H1 (cell line): Measurements from ENCODE around the gene TBC1D24. TPM values are rescaled to one million over a fixed set of nuclear protein-coding genes. Genes with fewer than 3 reads are reported as not detected.

Experiments used
- CTCF ChIA-PET: fragments of 300-600 bp; sonication (Branson Sonifier 250); formaldehyde crosslinking; loops from one replicate; lab custom pipeline; 2021; ENCODE audit not compliant: partially characterized antibody; lab: Charles Lee
- POLR2A ChIA-PET: fragments of 300-600 bp; sonication (Branson Sonifier 250); formaldehyde crosslinking; loops from one replicate; lab custom pipeline; 2021; ENCODE audit warnings: inconsistent platforms; ENCODE audit not compliant: partially characterized antibody; lab: Charles Lee
- DNase-seq, 2 experiments: peaks; one replicate each; pipeline versions ENCODE4 v3.0.0 to v3.0.0-alpha.2; 2010 to 2022; ENCODE audit warnings: low spot score in 2 of 2, low read depth in 1 of 2, mixed read lengths in 1 of 2
- FAIRE-seq: peaks from 2 replicates; lab custom pipeline; 2011; peaks lifted over from hg19 to GRCh38; lab: Jason Lieb, UNC
- H2AFZ ChIP-seq: 2 replicates; pipeline ENCODE4 v1.8.1; 2012; ENCODE audit warnings: low read length, inconsistent platforms
- H2AK5ac ChIP-seq: 2 replicates; pipeline ENCODE4 v1.6.1; 2013; ENCODE audit warnings: low read depth, low read length
- H2BK120ac ChIP-seq: replicated peaks from 2 replicates; pipeline ENCODE3; 2013; ENCODE audit warnings: low read depth, low read length, inconsistent platforms
- H2BK12ac ChIP-seq: 2 replicates; pipeline ENCODE4 v1.6.1; 2013; ENCODE audit warnings: low read depth, low read length
- H2BK15ac ChIP-seq: 2 replicates; pipeline ENCODE4 v1.6.1; 2013; ENCODE audit warnings: low read length
- H2BK20ac ChIP-seq: 2 replicates; pipeline ENCODE4 v1.6.1; 2013; ENCODE audit warnings: low read length
- H2BK5ac ChIP-seq: 2 replicates; pipeline ENCODE4 v1.6.1; 2013; ENCODE audit warnings: low read depth, low read length
- H3K14ac ChIP-seq: 2 replicates; pipeline ENCODE4 v1.6.1; 2013; ENCODE audit warnings: inconsistent platforms; ENCODE audit not compliant: insufficient read length
- H3K18ac ChIP-seq: 2 replicates; pipeline ENCODE4 v1.6.1; 2013; ENCODE audit warnings: low read length; ENCODE audit errors: extremely low read depth
- H3K23ac ChIP-seq: 2 replicates; pipeline ENCODE4 v1.6.1; 2013; ENCODE audit warnings: inconsistent platforms; ENCODE audit not compliant: insufficient read length
- H3K23me2 ChIP-seq: 2 replicates; pipeline ENCODE4 v1.6.1; 2013; ENCODE audit warnings: low read depth, low read length
- H3K27ac ChIP-seq: 2 replicates; pipeline ENCODE4 v1.6.1; 2011; ENCODE audit warnings: low read depth, low read length, inconsistent platforms
- H3K27me3 ChIP-seq, 4 experiments: replicated peaks in 1 of 4; 1 replicate in 1 of 4; 2 replicates in 3 of 4; pipeline versions ENCODE4 v1.6.1 to v1.8.1; 2011 to 2013; ENCODE audit warnings: low read length in 3 of 4, mild to moderate bottlenecking in 3 of 4, inconsistent platforms in 2 of 4, mixed read lengths in 2 of 4, moderate library complexity in 1 of 4; ENCODE audit not compliant: control insufficient read depth in 3 of 4, insufficient read depth in 3 of 4; ENCODE audit errors: extremely low read depth in 1 of 4
- H3K36me3 ChIP-seq, 4 experiments: 2 replicates each; pipeline versions ENCODE4 v1.6.1 to v1.8.1; 2011 to 2013; ENCODE audit warnings: mild to moderate bottlenecking in 4 of 4, low read length in 3 of 4, moderate library complexity in 2 of 4, control low read depth in 1 of 4, inconsistent platforms in 1 of 4; ENCODE audit not compliant: insufficient read depth in 4 of 4, control insufficient read depth in 2 of 4
- H3K4ac ChIP-seq: replicated peaks from 2 replicates; pipeline ENCODE3; 2013; ENCODE audit warnings: low read length, low read depth, mixed read lengths, inconsistent platforms; ENCODE audit not compliant: insufficient read length
- H3K4me1 ChIP-seq, 4 experiments: replicated peaks in 1 of 4; 1 replicate in 1 of 4; 2 replicates in 3 of 4; pipeline versions ENCODE4 v1.6.1 to v1.8.1; 2011 to 2013; ENCODE audit warnings: low read length in 3 of 4, inconsistent platforms in 2 of 4, mixed read lengths in 1 of 4; ENCODE audit not compliant: insufficient read depth in 4 of 4, control insufficient read depth in 3 of 4
- H3K4me2 ChIP-seq, 2 experiments: 2 replicates each; pipeline versions ENCODE4 v1.6.1 to v1.8.1; 2011 to 2013; ENCODE audit warnings: low read depth in 2 of 2, low read length in 2 of 2, control low read depth in 1 of 2, inconsistent platforms in 1 of 2, mild to moderate bottlenecking in 1 of 2; ENCODE audit not compliant: insufficient read depth in 1 of 2
- H3K4me3 ChIP-seq, 4 experiments: fragments of 200-600, 300-600 bp in 1 of 4; sonication (generic), shearing (Covaris generic), sonication (Bioruptor Twin) in 1 of 4; 2 replicates each; pipeline versions ENCODE4 v1.5.1 to v1.8.1; 2011 to 2016; ENCODE audit warnings: low read length in 4 of 4, low read depth in 3 of 4, control low read depth in 2 of 4, inconsistent platforms in 2 of 4, mild to moderate bottlenecking in 2 of 4, mixed read lengths in 1 of 4, moderate library complexity in 1 of 4; ENCODE audit not compliant: insufficient read depth in 2 of 4; ENCODE audit errors: extremely low read depth in 1 of 4
- H3K56ac ChIP-seq: replicated peaks from 2 replicates; pipeline ENCODE3; 2013; ENCODE audit warnings: low read depth, mild to moderate bottlenecking, mixed read lengths, low read length, inconsistent platforms; ENCODE audit not compliant: insufficient read length
- H3K79me1 ChIP-seq: 2 replicates; pipeline ENCODE4 v1.6.1; 2013; ENCODE audit warnings: low read depth, low read length, control low read depth
- H3K79me2 ChIP-seq, 2 experiments: 2 replicates each; pipeline versions ENCODE4 v1.6.1 to v1.8.1; 2012 to 2013; ENCODE audit warnings: low read length in 2 of 2, mild to moderate bottlenecking in 2 of 2, inconsistent platforms in 1 of 2; ENCODE audit not compliant: insufficient read depth in 2 of 2, control insufficient read depth in 1 of 2
- H3K9ac ChIP-seq, 4 experiments: replicated peaks in 1 of 4; 1 replicate in 1 of 4; 2 replicates in 3 of 4; pipeline versions ENCODE4 v1.6.1 to v1.8.1; 2011 to 2013; ENCODE audit warnings: low read depth in 3 of 4, low read length in 3 of 4, control low read depth in 2 of 4, mild to moderate bottlenecking in 2 of 4, moderate library complexity in 2 of 4, inconsistent platforms in 1 of 4; ENCODE audit errors: extremely low read depth in 1 of 4
- H3K9me3 ChIP-seq, 2 experiments: 2 replicates each; pipeline versions ENCODE4 v1.6.1 to v1.8.1; 2012 to 2013; ENCODE audit warnings: mild to moderate bottlenecking in 2 of 2, moderate library complexity in 2 of 2, control low read depth in 1 of 2, inconsistent platforms in 1 of 2, low read depth in 1 of 2, low read length in 1 of 2, mixed read lengths in 1 of 2; ENCODE audit not compliant: insufficient read depth in 2 of 2
- H4K20me1 ChIP-seq, 2 experiments: replicated peaks in 1 of 2; 2 replicates each; pipeline versions ENCODE3 to v1.8.1; 2011 to 2013; ENCODE audit warnings: inconsistent platforms in 2 of 2, low read length in 2 of 2, mild to moderate bottlenecking in 1 of 2; ENCODE audit not compliant: insufficient read depth in 2 of 2, control insufficient read depth in 1 of 2
- H4K5ac ChIP-seq: 2 replicates; pipeline ENCODE4 v1.6.1; 2013; ENCODE audit warnings: low read length, low read depth, mixed read lengths, inconsistent platforms; ENCODE audit not compliant: insufficient read length
- H4K8ac ChIP-seq: 2 replicates; pipeline ENCODE4 v1.8.0; 2013; ENCODE audit warnings: mild to moderate bottlenecking, moderate library complexity, low read length, inconsistent platforms; ENCODE audit not compliant: insufficient read depth; ENCODE audit errors: extremely low read depth
- H4K91ac ChIP-seq: replicated peaks from 2 replicates; pipeline ENCODE3; 2013; ENCODE audit warnings: low read length, mixed read lengths, inconsistent platforms; ENCODE audit not compliant: insufficient read length
- BRCA1 ChIP-seq: IDR thresholded peaks from 2 replicates; pipeline ENCODE4 v1.6.1; 2012; ENCODE audit warnings: low read depth, low read length, improper control_type of control experiment
- CEBPB ChIP-seq: IDR thresholded peaks from 2 replicates; pipeline ENCODE4 v1.6.1; 2012; ENCODE audit warnings: low read depth, low read length
- EP300 ChIP-seq, 2 experiments: IDR thresholded peaks; 1 replicate in 1 of 2; 2 replicates in 1 of 2; pipeline ENCODE4 v1.6.1; 2011 to 2012; ENCODE audit warnings: low read depth in 2 of 2, low read length in 2 of 2, mild to moderate bottlenecking in 2 of 2, borderline replicate concordance in 1 of 2, inconsistent platforms in 1 of 2, moderate library complexity in 1 of 2
- EZH2 ChIP-seq: fragments of 200-600 bp; sonication (generic); IDR thresholded peaks from 2 replicates; pipeline ENCODE4 v1.7.1; 2012; ENCODE audit warnings: low read depth, mild to moderate bottlenecking, moderate library complexity, low read length, inconsistent platforms; ENCODE audit not compliant: severe bottlenecking
- JUND ChIP-seq: IDR thresholded peaks from 2 replicates; pipeline ENCODE4 v1.6.1; 2011; ENCODE audit warnings: mild to moderate bottlenecking, improper control_type of control experiment, low read length
- KDM5A ChIP-seq: fragments of 200-600 bp; IDR thresholded peaks from 2 replicates; pipeline ENCODE4 v1.7.1; 2012; ENCODE audit warnings: mild to moderate bottlenecking, low read length, inconsistent platforms, mixed read lengths
- NANOG ChIP-seq: IDR thresholded peaks from 2 replicates; pipeline ENCODE4 v1.6.1; 2011; ENCODE audit warnings: low read length, low read depth, mild to moderate bottlenecking, inconsistent platforms; ENCODE audit not compliant: insufficient read depth, poor library complexity, severe bottlenecking
- NRF1 ChIP-seq: IDR thresholded peaks from 2 replicates; pipeline ENCODE4 v1.6.1; 2011; ENCODE audit warnings: mild to moderate bottlenecking, low read depth, low read length, improper control_type of control experiment
- POU5F1 ChIP-seq: IDR thresholded peaks from 2 replicates; pipeline ENCODE4 v1.6.1; 2011; ENCODE audit warnings: low read depth, mild to moderate bottlenecking, low read length, moderate library complexity
- RBBP5 ChIP-seq: IDR thresholded peaks from 2 replicates; pipeline ENCODE4 v1.7.1; 2012; ENCODE audit warnings: low read depth, mild to moderate bottlenecking, inconsistent platforms, low read length, moderate library complexity, borderline replicate concordance
- SAP30 ChIP-seq: fragments of 300-600 bp; sonication (generic); IDR thresholded peaks from 2 replicates; pipeline ENCODE4 v1.7.1; 2012; ENCODE audit warnings: low read length, moderate library complexity, mild to moderate bottlenecking, inconsistent platforms; ENCODE audit not compliant: insufficient read depth, insufficient replicate concordance
- TAF1 ChIP-seq: IDR thresholded peaks from 2 replicates; pipeline ENCODE4 v1.6.1; 2011; ENCODE audit warnings: mild to moderate bottlenecking, low read depth, low read length
- TBP ChIP-seq: IDR thresholded peaks from 2 replicates; pipeline ENCODE4 v1.6.1; 2011; ENCODE audit warnings: low read depth, low read length, improper control_type of control experiment
- ZNF274 ChIP-seq: IDR thresholded peaks from 2 replicates; pipeline ENCODE4 v1.7.0; 2012; ENCODE audit warnings: low read length, borderline replicate concordance; ENCODE audit errors: extremely low read depth
- WGBS, 2 experiments: shearing (Covaris generic) in 1 of 2; methylation state at CpG; one replicate each; pipeline versions ENCODE4 v1.1.6 to v1.1.7; 2013 to 2015; ENCODE audit warnings: low lambda C conversion rate in 2 of 2, mixed read lengths in 2 of 2, inconsistent platforms in 1 of 2, low coverage in 1 of 2, missing lambda C conversion rate in 1 of 2; ENCODE audit not compliant: insufficient replicate concordance in 2 of 2, insufficient coverage in 1 of 2, insufficient read length in 1 of 2; ENCODE audit errors: extremely low coverage in 1 of 2, missing lambda C conversion rate in 1 of 2; 5-methylcytosine and 5-hydroxymethylcytosine counted together
- polyA plus RNA-seq, 7 experiments: library from polyadenylated mRNA; depleted of rRNA in 3 of 7; stranded (reverse) in 5 of 7; unstranded in 2 of 7; fragments of >200 nt in 5 of 7; fragments of 200-250 nt in 2 of 7; gene quantifications; 1 replicate in 5 of 7; 2 replicates in 1 of 7; 4 replicates in 1 of 7; pipeline versions ENCODE4 v1.2.1 to v1.2.3, GENCODE V29; 2011 to 2013; ENCODE audit warnings: missing spikeins in 2 of 7, mixed read lengths in 2 of 7
- total RNA-seq: library from RNA; stranded (reverse); fragmentation: NEBNext Ultra II Directional; extraction: Animal tissue kit (Norgen Biotek cat#: 25700); gene quantifications from 2 replicates; pipeline ENCODE4 v1.2.1, GENCODE V29; 2021

The TBC1D24 gene
- total and polyA plus RNA-seq, 2 of the 8 experiments (the other 6 are each of a cell fraction or from before 2014, with no cell fraction given) = 8.7 to 21.5 TPM

DNA sequence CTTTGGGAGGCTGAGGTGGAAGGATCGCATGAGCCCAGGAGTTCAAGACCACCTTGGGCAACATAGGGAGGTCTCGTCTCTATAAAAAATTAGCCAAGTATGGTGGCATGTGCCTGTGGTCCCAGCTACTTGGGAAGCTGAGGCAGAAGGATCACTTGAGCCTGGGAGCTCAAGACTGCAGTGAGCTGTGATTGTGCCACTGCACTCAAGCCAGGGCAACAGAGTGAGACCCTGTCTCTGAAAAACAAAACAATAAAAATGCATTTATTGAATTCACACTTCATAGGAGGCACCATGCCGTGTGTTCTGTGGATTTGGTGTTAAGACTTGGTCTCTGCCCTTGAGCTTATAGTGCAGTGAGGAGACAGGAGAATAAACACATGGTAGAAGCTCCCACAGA lies 2.4 kb downstream of the TBC1D24 start:
- Histone ChIP-seq H3K79me1 (peaks cover 23% of the 10 kb centered on the region), H2BK5ac (no peak overlapping the region), H4K20me1 (peaks cover 9 to 17% of the 10 kb centered on the region in 2 experiments), H3K23ac (no peak overlapping the region), H2AK5ac (no peak overlapping the region), H3K4me2 (no peak overlapping the region), H3K4me1 (peaks cover 0 to 14% (median 5%) of the 10 kb centered on the region in 4 experiments; a peak in 5 of 7 replicates), H3K27me3 (peaks cover 10 to 32% (median 21%) of the 10 kb centered on the region in 4 experiments), H4K8ac (no peak overlapping the region), H3K4me3 (no peak overlapping the region), H3K27ac (no peak overlapping the region), H3K14ac (no peak overlapping the region), H3K18ac (no peak overlapping the region), H3K79me2 (peaks cover 0 to 4% of the 10 kb centered on the region in 2 experiments; a peak in 1 of 4 replicates), H3K9ac (no peak overlapping the region), H4K5ac (no peak overlapping the region), H3K56ac (no peak overlapping the region), H2BK120ac (no peak overlapping the region), H3K4ac (no peak overlapping the region), H2BK20ac (no peak overlapping the region), H4K91ac (no peak overlapping the region), H2BK12ac (no peak overlapping the region), H3K9me3 (no peaks in the 10 kb centered on the region), H3K23me2 (peaks cover 17% of the 10 kb centered on the region; the same call in 1 of the 2 replicates), H2BK15ac (no peak overlapping the region), H2AFZ (no peak overlapping the region), H3K36me3 (no peaks in the 10 kb centered on the region)
- WGBS, 2 experiments = 90% methylated on average over 3 of the region's 3 CpGs; no CpG with 5 or more reads in 1 of the 2 experiments
- ChIA-PET POLR2A (interaction anchor here (0.8 to 1.7 kb wide), 4 partner anchors 10 to 22 kb away, joined by 3 to 5 read pairs (median 4); no protein-coding TSS in a partner anchor), CTCF (interaction anchor here (1.0 to 2.8 kb wide), 4 partner anchors 11 to 27 kb away, joined by 3 to 15 read pairs (median 4); no protein-coding TSS in a partner anchor)
- DNase-seq (no peak), FAIRE-seq (no peak)
- no peak for TF ChIP-seq NRF1
- no peak for TF ChIP-seq KDM5A
- TF ChIP-seq EZH2 = no peak
- no peak for TF ChIP-seq SAP30
- TF ChIP-seq POU5F1 = no peak
- TF ChIP-seq TAF1 = no peak
- no peak for TF ChIP-seq EP300 (IDR thresholded peaks at IDR 0.05; ENCODE audit: borderline replicate concordance in 1 of 2, low read depth in 2 of 2, low read length in 2 of 2)
- TF ChIP-seq CEBPB = no peak
- TF ChIP-seq ZNF274 = no peak
- TF ChIP-seq JUND = no peak
- no peak for TF ChIP-seq BRCA1
- TF ChIP-seq TBP = no peak
- no peak for TF ChIP-seq NANOG
- TF ChIP-seq RBBP5 = no peak
